ENCODE data around the gene ADAM15. TPM values are rescaled to one million over a fixed set of nuclear protein-coding genes. Genes with fewer than 3 reads are reported as not detected.

ADAM15 gene
- total and polyA plus RNA-seq, 2 of the 8 experiments (the other 6 are each of a cell fraction or from before 2014, with no cell fraction given), result 32.9 to 37.6 TPM

GRCh38 chr1:155006601-155007101, 44.5 kb upstream of the ADAM15 start:
- Histone ChIP-seq H2BK15ac (ENCODE audit: low read length) (peak overlapping the region; percentile 72; the same call in 1 of the 2 replicates), H3K4me3 (ENCODE audit: extremely low read depth in 1 of 4, insufficient read depth in 2 of 4, low read depth in 3 of 4, low read length in 4 of 4) (no peak overlapping the region), H3K4me2 (ENCODE audit: insufficient read depth in 1 of 2, low read depth in 2 of 2, low read length in 2 of 2) (no peak overlapping the region), H3K79me1 (ENCODE audit: low read depth, low read length) (peaks cover 17% of the 10 kb centered on the region), H2BK120ac (replicated peaks; ENCODE audit: low read depth, low read length) (no peak overlapping the region), H3K14ac (ENCODE audit: insufficient read length) (no peak overlapping the region), H3K9ac (replicated peaks in 1 of 4; ENCODE audit: extremely low read depth in 1 of 4, low read depth in 3 of 4, low read length in 3 of 4) (no peak overlapping the region), H2BK12ac (ENCODE audit: low read depth, low read length) (no peak overlapping the region), H3K9me3 (ENCODE audit: insufficient read depth in 2 of 2, low read depth in 1 of 2, low read length in 1 of 2) (no peaks in the 10 kb centered on the region), H3K56ac (replicated peaks; ENCODE audit: insufficient read length, low read depth, low read length) (no peak overlapping the region), H3K36me3 (ENCODE audit: control insufficient read depth in 2 of 4, insufficient read depth in 4 of 4, low read length in 3 of 4) (peaks cover 0 to 2% (median 0%) of the 10 kb centered on the region in 4 experiments; a peak in 2 of 8 replicates), H2AFZ (ENCODE audit: low read length) (no peak overlapping the region), H4K8ac (ENCODE audit: extremely low read depth, insufficient read depth, low read length) (no peak overlapping the region), H3K23ac (ENCODE audit: insufficient read length) (no peak overlapping the region), H2BK20ac (ENCODE audit: low read length) (no peak overlapping the region), H3K23me2 (ENCODE audit: low read depth, low read length) (peaks cover 5% of the 10 kb centered on the region; the same call in 1 of the 2 replicates), H4K5ac (ENCODE audit: insufficient read length, low read depth, low read length) (no peak overlapping the region), H3K27ac (ENCODE audit: low read depth, low read length) (no peak overlapping the region), H3K4ac (replicated peaks; ENCODE audit: insufficient read length, low read depth, low read length) (no peak overlapping the region), H3K4me1 (replicated peaks in 1 of 4; ENCODE audit: control insufficient read depth in 3 of 4, insufficient read depth in 4 of 4, low read length in 3 of 4) (peaks cover 6 to 52% (median 30%) of the 10 kb centered on the region in 4 experiments), H3K27me3 (replicated peaks in 1 of 4; ENCODE audit: control insufficient read depth in 3 of 4, extremely low read depth in 1 of 4, insufficient read depth in 3 of 4, low read length in 3 of 4) (no peaks in the 10 kb centered on the region), H2BK5ac (ENCODE audit: low read depth, low read length) (no peak overlapping the region), H4K20me1 (replicated peaks in 1 of 2; ENCODE audit: control insufficient read depth in 1 of 2, insufficient read depth in 2 of 2, low read length in 2 of 2) (peaks cover 0 to 17% of the 10 kb centered on the region in 2 experiments), H3K79me2 (ENCODE audit: control insufficient read depth in 1 of 2, insufficient read depth in 2 of 2, low read length in 2 of 2) (peaks cover 0 to 59% of the 10 kb centered on the region in 2 experiments; a peak in 3 of 4 replicates), H4K91ac (replicated peaks; ENCODE audit: insufficient read length, low read length) (no peak overlapping the region), H2AK5ac (ENCODE audit: low read depth, low read length) (no peak overlapping the region), H3K18ac (ENCODE audit: extremely low read depth, low read length) (no peak overlapping the region)
- FAIRE-seq (no peak), DNase-seq (ENCODE audit: low read depth in 1 of 2, low spot score in 2 of 2) (no peak)
- WGBS, 2 experiments (ENCODE audit: extremely low coverage in 1 of 2, insufficient coverage in 1 of 2, insufficient read length in 1 of 2, insufficient replicate concordance in 2 of 2, low coverage in 1 of 2, low lambda C conversion rate in 2 of 2, missing lambda C conversion rate in 1 of 2), result 90% methylated on average over 2 of the region's 2 CpGs; no CpG with 5 or more reads in 1 of the 2 experiments
- ChIA-PET POLR2A (ENCODE audit: partially characterized antibody) (interaction anchor here (0.6 to 9.3 kb wide), 7 partner anchors 9 to 1039 kb away, joined by 3 to 128 read pairs (median 3); partner anchors contain the start of genes ADAM15 and CREB3L4), CTCF (ENCODE audit: partially characterized antibody) (interaction anchor here (0.5 to 18.6 kb wide), 10 partner anchors 9 to 130 kb away, joined by 3 to 354 read pairs (median 6); partner anchors contain the start of genes ADAM15, LENEP, PBXIP1 and ZBTB7B)
- no peak for TF ChIP-seq CREB1 (IDR thresholded peaks at IDR 0.05)
- peak; percentile 93 for TF ChIP-seq SIX5 (IDR thresholded peaks at IDR 0.05; ENCODE audit: low read depth, low read length)

Data from H1 (cell line).